Liver (tissue), 9 donors: ENCODE data around the gene PLPP2. TPM values are rescaled to one million over a fixed set of nuclear protein-coding genes. Genes with fewer than 3 reads are reported as not detected.
A peak's percentile ranks its signal among the peaks of the same experiment; 100 is the strongest.

Experiments used
- DNase-seq: peaks from one replicate; pipeline ENCODE4 v3.0.0-alpha.2; 2017; ENCODE audit warnings: low spot score
- H3K27ac ChIP-seq, 2 donors: one replicate each; pipeline ENCODE4 v1.7.0; 2013; ENCODE audit warnings: inconsistent platforms in 2 of 2, low read length in 2 of 2, control low read depth in 1 of 2, low read depth in 1 of 2, mild to moderate bottlenecking in 1 of 2
- H3K27me3 ChIP-seq, 4 donors: one replicate each; pipeline versions ENCODE4 v1.6.1 to v1.7.0; 2013; ENCODE audit warnings: low read length in 3 of 4, inconsistent platforms in 1 of 4, mild to moderate bottlenecking in 1 of 4, moderate library complexity in 1 of 4; ENCODE audit not compliant: control insufficient read depth in 4 of 4, insufficient read depth in 4 of 4
- H3K36me3 ChIP-seq, 4 donors: one replicate each; pipeline versions ENCODE4 v1.6.1 to v1.7.0; 2013; ENCODE audit warnings: low read length in 3 of 4, mild to moderate bottlenecking in 3 of 4, low read depth in 1 of 4, moderate library complexity in 1 of 4; ENCODE audit not compliant: control insufficient read depth in 4 of 4, insufficient read depth in 3 of 4
- H3K4me1 ChIP-seq, 4 donors: one replicate each; pipeline versions ENCODE4 v1.6.1 to v1.7.0; 2013; ENCODE audit warnings: low read length in 3 of 4, mild to moderate bottlenecking in 3 of 4, moderate library complexity in 1 of 4; ENCODE audit not compliant: control insufficient read depth in 4 of 4, insufficient read depth in 4 of 4
- H3K4me3 ChIP-seq, 3 donors: one replicate each; pipeline versions ENCODE4 v1.6.1 to v1.7.0; 2013; ENCODE audit warnings: low read length in 3 of 3, control low read depth in 1 of 3, low read depth in 1 of 3, mild to moderate bottlenecking in 1 of 3
- H3K9ac ChIP-seq, 2 donors: one replicate each; pipeline ENCODE4 v1.7.0; 2013; ENCODE audit warnings: low read length in 2 of 2, mild to moderate bottlenecking in 2 of 2, moderate library complexity in 2 of 2, control low read depth in 1 of 2, low read depth in 1 of 2
- H3K9me3 ChIP-seq, 4 donors: one replicate each; pipeline versions ENCODE4 v1.6.1 to v1.7.0; 2013; ENCODE audit warnings: low read length in 3 of 4; ENCODE audit not compliant: control insufficient read depth in 4 of 4
- EGR1 ChIP-seq, 2 donors: IDR thresholded peaks; 2 replicates each; pipeline ENCODE4 v1.6.1; 2016 to 2018; ENCODE audit warnings: antibody characterized with exemption in 2 of 2, low read depth in 2 of 2
- FOXA1 ChIP-seq: IDR thresholded peaks from 2 replicates; pipeline ENCODE4 v1.6.1; 2016; ENCODE audit warnings: antibody characterized with exemption
- FOXA2 ChIP-seq: IDR thresholded peaks from 2 replicates; pipeline ENCODE4 v1.6.1; 2016; ENCODE audit warnings: antibody characterized with exemption
- GABPA ChIP-seq, 2 donors: IDR thresholded peaks in 1 of 2; conservative IDR thresholded peaks in 1 of 2; 2 replicates each; pipeline ENCODE4 v1.6.1; 2016; ENCODE audit warnings: antibody characterized with exemption in 2 of 2, mild to moderate bottlenecking in 1 of 2, moderate library complexity in 1 of 2
- HNF4A ChIP-seq, 2 donors: conservative IDR thresholded peaks; 2 replicates each; pipeline ENCODE4 v1.6.1; 2016; ENCODE audit warnings: antibody characterized with exemption in 2 of 2, mild to moderate bottlenecking in 2 of 2
- HNF4G ChIP-seq: IDR thresholded peaks from 2 replicates; pipeline ENCODE4 v1.6.1; 2016; ENCODE audit warnings: antibody characterized with exemption
- JUND ChIP-seq, 2 donors: IDR thresholded peaks; 2 replicates each; pipeline ENCODE4 v1.6.1; 2016; ENCODE audit warnings: antibody characterized with exemption in 2 of 2
- NR2F2 ChIP-seq: IDR thresholded peaks from 2 replicates; pipeline ENCODE4 v1.6.1; 2016; ENCODE audit warnings: antibody characterized with exemption
- RAD21 ChIP-seq, 2 donors: IDR thresholded peaks; 2 replicates each; pipeline ENCODE4 v1.6.1; 2016; ENCODE audit warnings: antibody characterized with exemption in 2 of 2, mild to moderate bottlenecking in 2 of 2
- RXRA ChIP-seq, 2 donors: IDR thresholded peaks; 2 replicates each; pipeline ENCODE4 v1.6.1; 2017 to 2018; ENCODE audit warnings: antibody characterized with exemption in 2 of 2, mild to moderate bottlenecking in 1 of 2
- TAF1 ChIP-seq: conservative IDR thresholded peaks from 2 replicates; pipeline ENCODE4 v1.6.1; 2016; ENCODE audit warnings: antibody characterized with exemption, mild to moderate bottlenecking
- YY1 ChIP-seq: IDR thresholded peaks from 2 replicates; pipeline ENCODE4 v1.6.1; 2016; ENCODE audit warnings: antibody characterized with exemption, mild to moderate bottlenecking
- WGBS: extraction: QIAGEN DNeasy Blood & Tissue Kit; methylation state at CpG from one replicate; pipeline ENCODE4 v1.1.7; 2013; 5-methylcytosine and 5-hydroxymethylcytosine counted together
- polyA plus RNA-seq, 2 donors: library from polyadenylated mRNA; stranded (reverse) in 1 of 2; unstranded in 1 of 2; fragments of 200-250 nt in 1 of 2; fragments of >200 nt in 1 of 2; fragmentation: Nextera tagmentation in 1 of 2; extraction: Ambion mirVana in 1 of 2; gene quantifications; one replicate each; pipeline versions ENCODE4 v1.2.1 to v1.2.3, GENCODE V29; 2013 to 2015
- total RNA-seq, 2 donors: library from RNA; depleted of rRNA; stranded (reverse); fragments of >200 nt; gene quantifications; one replicate each; pipeline ENCODE4 v1.2.3, GENCODE V29; 2014
- TF ChIP-seq, protein P1 (sequence below): IDR thresholded peaks from 2 replicates; pipeline ENCODE4 v1.6.1; 2016; ENCODE audit warnings: antibody characterized with exemption
- TF ChIP-seq, protein P2 (sequence below): IDR thresholded peaks from 2 replicates; pipeline ENCODE4 v1.6.1; 2016; ENCODE audit warnings: antibody characterized with exemption, mild to moderate bottlenecking
- TF ChIP-seq, protein P3 (sequence below): fragments of 150-350 bp; IDR thresholded peaks from 2 replicates; pipeline ENCODE4 v1.5.1; 2017; ENCODE audit warnings: improper control_type of control experiment, low read depth, low read length; ENCODE audit not compliant: missing input control
- donor health status: healthy.
- donor health status: healthy.
- donor health status: healthy.
- donor health status: healthy.
- donor health status: healthy.

Gene PLPP2
- total RNA-seq (1 to 10 TPM in 1 of 2 donors, under 1 TPM in 1; 0.75 to 2.3 TPM), polyA plus RNA-seq (1 to 10 TPM; 1.7 to 5.9 TPM)

DNA sequence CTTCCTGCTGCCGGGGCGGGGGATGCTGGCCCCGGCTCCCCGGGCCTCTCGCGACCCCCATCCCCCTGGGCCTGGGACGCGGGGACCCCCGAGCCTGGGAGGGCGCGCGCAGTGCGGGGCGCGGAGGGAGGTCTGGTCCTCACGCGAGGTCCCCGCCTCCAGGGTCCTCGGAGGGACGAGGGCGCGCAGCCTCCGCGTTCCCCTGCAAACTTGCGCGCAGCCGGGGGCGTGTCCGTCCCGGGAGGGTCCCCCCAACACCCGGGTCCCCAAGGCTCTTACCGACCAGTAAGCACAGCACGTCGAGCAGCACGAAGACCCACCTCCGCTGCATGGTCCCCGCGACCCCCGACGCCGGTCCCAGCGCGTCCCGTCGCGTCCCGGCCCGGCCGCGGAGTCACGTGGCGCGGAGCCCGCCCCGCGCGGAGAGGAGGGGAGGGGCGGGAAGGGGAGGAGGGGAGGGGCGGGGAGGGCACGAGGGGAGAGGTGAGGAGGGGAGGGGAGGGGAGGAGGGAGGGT is at the start of gene PLPP2:
Gene PLPP2, minus strand, starts transcription at position 398 of the 516 bp plus-strand sequence. Its CDS starts 67 bp downstream, at position 331.
- no peak within 1 kb of the TSS for H3K27ac ChIP-seq
- WGBS, result 6% methylated on average over 57 of the region's 60 CpGs
- no peak for DNase-seq
- H3K36me3 ChIP-seq, result no peaks in the 10 kb centered on the region
- H3K9me3 ChIP-seq, result peaks cover 2 to 8% (median 5%) of the 10 kb centered on the region in 4 donors
- no peak within 1 kb of the TSS for H3K9ac ChIP-seq
- peak within 1 kb of the TSS in 1 of 3 donors; percentile 25 for H3K4me3 ChIP-seq
- peaks cover 0 to 8% (median 1%) of the 10 kb centered on the region in 4 donors for H3K4me1 ChIP-seq
- H3K27me3 ChIP-seq, result peaks cover 0 to 14% (median 3%) of the 10 kb centered on the region in 4 donors
- TF ChIP-seq, protein P1, sequence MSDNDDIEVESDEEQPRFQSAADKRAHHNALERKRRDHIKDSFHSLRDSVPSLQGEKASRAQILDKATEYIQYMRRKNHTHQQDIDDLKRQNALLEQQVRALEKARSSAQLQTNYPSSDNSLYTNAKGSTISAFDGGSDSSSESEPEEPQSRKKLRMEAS, result no peak
- TF ChIP-seq, protein P2, sequence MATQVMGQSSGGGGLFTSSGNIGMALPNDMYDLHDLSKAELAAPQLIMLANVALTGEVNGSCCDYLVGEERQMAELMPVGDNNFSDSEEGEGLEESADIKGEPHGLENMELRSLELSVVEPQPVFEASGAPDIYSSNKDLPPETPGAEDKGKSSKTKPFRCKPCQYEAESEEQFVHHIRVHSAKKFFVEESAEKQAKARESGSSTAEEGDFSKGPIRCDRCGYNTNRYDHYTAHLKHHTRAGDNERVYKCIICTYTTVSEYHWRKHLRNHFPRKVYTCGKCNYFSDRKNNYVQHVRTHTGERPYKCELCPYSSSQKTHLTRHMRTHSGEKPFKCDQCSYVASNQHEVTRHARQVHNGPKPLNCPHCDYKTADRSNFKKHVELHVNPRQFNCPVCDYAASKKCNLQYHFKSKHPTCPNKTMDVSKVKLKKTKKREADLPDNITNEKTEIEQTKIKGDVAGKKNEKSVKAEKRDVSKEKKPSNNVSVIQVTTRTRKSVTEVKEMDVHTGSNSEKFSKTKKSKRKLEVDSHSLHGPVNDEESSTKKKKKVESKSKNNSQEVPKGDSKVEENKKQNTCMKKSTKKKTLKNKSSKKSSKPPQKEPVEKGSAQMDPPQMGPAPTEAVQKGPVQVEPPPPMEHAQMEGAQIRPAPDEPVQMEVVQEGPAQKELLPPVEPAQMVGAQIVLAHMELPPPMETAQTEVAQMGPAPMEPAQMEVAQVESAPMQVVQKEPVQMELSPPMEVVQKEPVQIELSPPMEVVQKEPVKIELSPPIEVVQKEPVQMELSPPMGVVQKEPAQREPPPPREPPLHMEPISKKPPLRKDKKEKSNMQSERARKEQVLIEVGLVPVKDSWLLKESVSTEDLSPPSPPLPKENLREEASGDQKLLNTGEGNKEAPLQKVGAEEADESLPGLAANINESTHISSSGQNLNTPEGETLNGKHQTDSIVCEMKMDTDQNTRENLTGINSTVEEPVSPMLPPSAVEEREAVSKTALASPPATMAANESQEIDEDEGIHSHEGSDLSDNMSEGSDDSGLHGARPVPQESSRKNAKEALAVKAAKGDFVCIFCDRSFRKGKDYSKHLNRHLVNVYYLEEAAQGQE, result no peak
- TF ChIP-seq RAD21 (IDR thresholded peaks at IDR 0.05) (no peak), EGR1 (IDR thresholded peaks at IDR 0.05; ENCODE audit: low read depth in 2 of 2) (no peak), HNF4A (conservative IDR thresholded peaks at IDR 0.05) (no peak), YY1 (no peak), JUND (IDR thresholded peaks at IDR 0.05) (no peak), GABPA (IDR thresholded peaks at IDR 0.05 in 1 of 2, conservative IDR thresholded peaks at IDR 0.05 in 1 of 2) (no peak), NR2F2 (no peak), FOXA2 (no peak)

DNA sequence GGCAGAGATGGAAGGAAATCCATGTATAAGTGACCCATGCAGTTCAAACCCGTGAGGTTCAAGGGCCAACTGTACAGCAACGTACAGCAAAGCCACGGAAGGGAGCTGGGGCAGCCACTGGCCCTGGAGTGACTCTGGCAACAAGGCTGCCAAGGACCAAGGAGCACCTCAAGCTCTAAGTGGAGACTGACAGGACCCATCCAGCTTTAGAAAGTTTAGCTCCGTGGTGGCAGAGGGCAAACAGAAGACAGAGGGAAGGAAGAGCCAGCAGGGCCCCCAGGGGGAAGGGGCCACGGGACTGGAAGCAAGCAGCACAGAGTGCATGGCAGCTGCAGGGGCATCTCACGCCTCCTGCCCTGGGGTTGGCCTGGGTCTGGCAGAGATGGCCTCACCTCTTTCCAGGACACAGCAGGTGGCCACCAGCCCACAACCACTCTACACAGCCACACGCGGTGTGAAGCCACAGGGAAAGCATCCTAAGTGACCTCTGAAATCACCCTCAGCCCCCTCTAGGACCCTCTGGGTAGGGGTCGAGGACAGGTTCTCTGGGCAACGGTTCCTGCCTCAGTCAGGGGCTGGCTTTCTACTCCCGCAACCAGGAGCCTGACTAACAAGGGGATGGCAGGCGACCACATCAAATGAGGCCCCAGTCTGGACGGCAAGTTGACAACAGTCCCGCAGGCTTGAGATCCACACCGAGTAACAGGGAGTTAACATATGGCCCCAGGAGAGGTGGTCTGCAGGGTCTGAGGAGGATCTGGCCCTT is 49.6 kb upstream of the PLPP2 start:
- no peaks in the 10 kb centered on the region for H3K9me3 ChIP-seq
- peaks cover 0 to 18% (median 13%) of the 10 kb centered on the region in 4 donors for H3K4me1 ChIP-seq
- 85% methylated on average over 15 of the region's 15 CpGs for WGBS
- TF ChIP-seq FOXA2 (no peak), JUND (IDR thresholded peaks at IDR 0.05) (no peak), GABPA (IDR thresholded peaks at IDR 0.05 in 1 of 2, conservative IDR thresholded peaks at IDR 0.05 in 1 of 2) (no peak), HNF4A (conservative IDR thresholded peaks at IDR 0.05) (no peak), RXRA (IDR thresholded peaks at IDR 0.05) (no peak), RAD21 (IDR thresholded peaks at IDR 0.05) (no peak), YY1 (no peak), EGR1 (IDR thresholded peaks at IDR 0.05; ENCODE audit: low read depth in 2 of 2) (no peak), HNF4G (no peak), TAF1 (no peak), FOXA1 (no peak)
- TF ChIP-seq, protein P1, result no peak
- TF ChIP-seq, protein P3, sequence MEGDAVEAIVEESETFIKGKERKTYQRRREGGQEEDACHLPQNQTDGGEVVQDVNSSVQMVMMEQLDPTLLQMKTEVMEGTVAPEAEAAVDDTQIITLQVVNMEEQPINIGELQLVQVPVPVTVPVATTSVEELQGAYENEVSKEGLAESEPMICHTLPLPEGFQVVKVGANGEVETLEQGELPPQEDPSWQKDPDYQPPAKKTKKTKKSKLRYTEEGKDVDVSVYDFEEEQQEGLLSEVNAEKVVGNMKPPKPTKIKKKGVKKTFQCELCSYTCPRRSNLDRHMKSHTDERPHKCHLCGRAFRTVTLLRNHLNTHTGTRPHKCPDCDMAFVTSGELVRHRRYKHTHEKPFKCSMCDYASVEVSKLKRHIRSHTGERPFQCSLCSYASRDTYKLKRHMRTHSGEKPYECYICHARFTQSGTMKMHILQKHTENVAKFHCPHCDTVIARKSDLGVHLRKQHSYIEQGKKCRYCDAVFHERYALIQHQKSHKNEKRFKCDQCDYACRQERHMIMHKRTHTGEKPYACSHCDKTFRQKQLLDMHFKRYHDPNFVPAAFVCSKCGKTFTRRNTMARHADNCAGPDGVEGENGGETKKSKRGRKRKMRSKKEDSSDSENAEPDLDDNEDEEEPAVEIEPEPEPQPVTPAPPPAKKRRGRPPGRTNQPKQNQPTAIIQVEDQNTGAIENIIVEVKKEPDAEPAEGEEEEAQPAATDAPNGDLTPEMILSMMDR, result no peak
- no peak overlapping the region for H3K9ac ChIP-seq
- peaks cover 0 to 3% (median 0%) of the 10 kb centered on the region in 4 donors for H3K36me3 ChIP-seq
- no peak for DNase-seq
- no peak overlapping the region for H3K27ac ChIP-seq
- no peaks in the 10 kb centered on the region for H3K27me3 ChIP-seq
- H3K4me3 ChIP-seq, result no peak overlapping the region
